Mucosa of descending colon (tissue), 3 donors: ENCODE results near the gene RAB15. TPM values are rescaled to one million over a fixed set of nuclear protein-coding genes. Genes with fewer than 3 reads are reported as not detected.

Experiments used
- ATAC-seq: fragments of 200-7000 bp; cut with Tn5 transposase; one replicate; pipeline ENCODE4 v1.9.1; 2020; ENCODE audit warnings: mild to moderate bottlenecking, moderate library complexity
- DNase-seq, 3 donors: peaks; one replicate each; pipeline ENCODE4 v3.0.0-alpha.2; 2020
- H3K36me3 ChIP-seq: fragments of 200-600 bp; one replicate; pipeline ENCODE4 v1.8.0; 2021; ENCODE audit warnings: low read depth, mild to moderate bottlenecking
- H3K4me1 ChIP-seq: fragments of 200-600 bp; one replicate; pipeline ENCODE4 v1.8.0; 2021; ENCODE audit warnings: low read depth, mild to moderate bottlenecking
- H3K4me3 ChIP-seq: fragments of 200-600 bp; one replicate; pipeline ENCODE4 v1.8.0; 2021; ENCODE audit warnings: mild to moderate bottlenecking
- H3K9me3 ChIP-seq: fragments of 200-600 bp; one replicate; pipeline ENCODE4 v1.8.0; 2021; ENCODE audit warnings: mild to moderate bottlenecking
- intact Hi-C, 2 donors: fragments of 100-400 bp; cut with DNase I in 1 of 2; cut with micrococcal nuclease in 1 of 2; formaldehyde crosslinking; loops; one replicate each; pipeline versions ENCODE4 v1.11.0 to v1.11.1; 2022; cut with DNase I, micrococcal nuclease
- total RNA-seq, 3 donors: library from RNA; stranded (reverse); fragmentation: NEBNext Ultra II Directional in 2 of 3; extraction: Animal tissue kit (Norgen Biotek cat#: 25700) in 2 of 3; gene quantifications; one replicate each; pipeline versions ENCODE4 v1.2.1 to v1.2.4, GENCODE V29; 2021 to 2023
- TF ChIP-seq, protein P1 (sequence below): fragments of 200-600 bp; IDR thresholded peaks from one replicate; pipeline ENCODE4 v1.8.0; 2022; ENCODE audit warnings: antibody characterized with exemption, mild to moderate bottlenecking
- donor health status: DM: no; HTN: no; CAD: no; lungs with moderate emphysema.
- donor health status: DM: no; HTN: no; CAD: no.
- donor health status: DM: no; HTN: yes; CAD: no.

The RAB15 gene
- total RNA-seq, 3 donors from 2014 or later = 21.2 to 46.1 (median 24.0) TPM

DNA sequence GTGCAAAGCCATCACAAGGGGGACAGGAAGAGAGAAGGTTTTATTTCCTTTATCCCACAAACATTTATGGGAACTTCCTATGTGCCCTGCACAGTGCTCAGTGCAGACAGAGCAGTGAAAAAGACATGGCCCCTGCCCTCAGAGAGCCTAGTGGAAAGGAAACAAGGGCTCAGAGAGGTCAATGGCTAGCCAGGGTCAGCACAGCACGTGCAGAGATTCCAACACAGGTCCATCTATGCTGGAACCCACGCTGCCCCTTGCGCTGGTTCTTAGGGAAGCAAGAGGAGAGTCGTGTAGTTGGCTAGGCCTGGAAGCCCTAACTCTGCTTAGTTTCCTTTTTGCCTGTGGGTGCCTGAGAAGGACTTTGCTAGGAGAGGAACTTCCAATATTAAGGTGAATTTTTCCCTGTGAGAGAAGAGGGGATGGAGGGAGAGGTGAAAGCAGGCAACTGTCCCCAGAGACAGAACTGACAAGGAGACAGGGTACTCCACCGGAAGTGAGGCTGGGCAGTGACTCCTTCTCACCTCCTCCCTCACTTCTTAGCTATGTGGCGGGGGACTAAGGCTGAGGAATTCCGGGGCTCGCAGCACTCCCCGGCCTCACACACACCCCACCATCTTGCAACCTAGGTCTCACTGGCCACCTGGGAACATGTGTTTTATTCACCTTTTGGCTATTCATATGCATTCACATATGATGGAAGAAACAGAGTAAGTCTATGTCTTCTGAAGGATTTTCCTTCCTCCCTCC, 17.5 kb downstream of the RAB15 start:
- Histone ChIP-seq H3K4me1 (no peaks in the 10 kb centered on the region), H3K4me3 (no peak overlapping the region), H3K36me3 (no peaks in the 10 kb centered on the region), H3K9me3 (no peaks in the 10 kb centered on the region)
- TF ChIP-seq, protein P1, sequence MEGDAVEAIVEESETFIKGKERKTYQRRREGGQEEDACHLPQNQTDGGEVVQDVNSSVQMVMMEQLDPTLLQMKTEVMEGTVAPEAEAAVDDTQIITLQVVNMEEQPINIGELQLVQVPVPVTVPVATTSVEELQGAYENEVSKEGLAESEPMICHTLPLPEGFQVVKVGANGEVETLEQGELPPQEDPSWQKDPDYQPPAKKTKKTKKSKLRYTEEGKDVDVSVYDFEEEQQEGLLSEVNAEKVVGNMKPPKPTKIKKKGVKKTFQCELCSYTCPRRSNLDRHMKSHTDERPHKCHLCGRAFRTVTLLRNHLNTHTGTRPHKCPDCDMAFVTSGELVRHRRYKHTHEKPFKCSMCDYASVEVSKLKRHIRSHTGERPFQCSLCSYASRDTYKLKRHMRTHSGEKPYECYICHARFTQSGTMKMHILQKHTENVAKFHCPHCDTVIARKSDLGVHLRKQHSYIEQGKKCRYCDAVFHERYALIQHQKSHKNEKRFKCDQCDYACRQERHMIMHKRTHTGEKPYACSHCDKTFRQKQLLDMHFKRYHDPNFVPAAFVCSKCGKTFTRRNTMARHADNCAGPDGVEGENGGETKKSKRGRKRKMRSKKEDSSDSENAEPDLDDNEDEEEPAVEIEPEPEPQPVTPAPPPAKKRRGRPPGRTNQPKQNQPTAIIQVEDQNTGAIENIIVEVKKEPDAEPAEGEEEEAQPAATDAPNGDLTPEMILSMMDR = no peak
- DNase-seq (no peak), ATAC-seq (no peak)
- intact Hi-C loops = no loop called here

DNA sequence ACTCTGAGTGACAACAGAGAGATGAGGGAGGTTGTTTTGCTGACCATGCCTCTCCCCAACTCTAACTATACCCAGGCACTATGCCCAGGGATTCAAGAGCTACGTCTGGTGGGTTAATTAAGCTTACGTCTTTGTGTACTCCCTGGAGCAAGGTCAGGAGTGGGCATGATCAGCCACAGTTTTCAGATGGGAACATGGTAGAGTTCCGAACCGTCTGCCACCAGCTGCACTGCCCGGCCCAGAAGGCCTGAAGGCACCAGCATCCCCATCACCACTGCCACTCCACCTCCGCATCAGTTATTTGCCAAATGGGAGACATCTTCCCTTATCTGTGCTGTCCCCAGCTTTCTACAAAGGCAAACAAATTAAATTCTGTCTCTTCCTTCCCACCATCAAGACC, 18.5 kb downstream of the RAB15 start:
- intact Hi-C loops = no loop called here
- Histone ChIP-seq H3K9me3 (no peaks in the 10 kb centered on the region), H3K4me3 (no peak overlapping the region), H3K36me3 (no peaks in the 10 kb centered on the region), H3K4me1 (no peaks in the 10 kb centered on the region)
- DNase-seq = no peak
- ATAC-seq = no peak
- TF ChIP-seq, protein P1 = no peak

DNA sequence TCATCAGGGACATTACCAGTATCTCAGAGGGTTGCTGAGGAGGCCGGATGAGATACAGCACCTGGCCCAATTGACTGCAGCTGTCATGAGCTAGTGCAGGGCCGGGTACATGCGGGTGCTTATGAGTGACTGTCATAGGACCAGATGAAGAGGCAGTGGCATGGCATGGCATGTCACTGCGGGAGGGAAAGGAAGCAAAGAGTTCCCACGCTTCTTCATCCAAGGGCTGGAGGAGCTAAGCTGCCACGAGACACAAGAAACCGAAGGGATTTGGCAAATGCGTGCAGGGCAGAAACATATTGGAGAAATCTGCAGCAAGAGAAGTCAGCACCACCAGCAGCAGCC, 18.9 kb downstream of the RAB15 start:
- no peaks in the 10 kb centered on the region for H3K36me3 ChIP-seq
- ATAC-seq (no peak), DNase-seq (no peak)
- intact Hi-C loops = no loop called here
- no peak overlapping the region for H3K4me3 ChIP-seq
- no peaks in the 10 kb centered on the region for H3K4me1 ChIP-seq
- TF ChIP-seq, protein P1 = no peak
- H3K9me3 ChIP-seq = no peaks in the 10 kb centered on the region

DNA sequence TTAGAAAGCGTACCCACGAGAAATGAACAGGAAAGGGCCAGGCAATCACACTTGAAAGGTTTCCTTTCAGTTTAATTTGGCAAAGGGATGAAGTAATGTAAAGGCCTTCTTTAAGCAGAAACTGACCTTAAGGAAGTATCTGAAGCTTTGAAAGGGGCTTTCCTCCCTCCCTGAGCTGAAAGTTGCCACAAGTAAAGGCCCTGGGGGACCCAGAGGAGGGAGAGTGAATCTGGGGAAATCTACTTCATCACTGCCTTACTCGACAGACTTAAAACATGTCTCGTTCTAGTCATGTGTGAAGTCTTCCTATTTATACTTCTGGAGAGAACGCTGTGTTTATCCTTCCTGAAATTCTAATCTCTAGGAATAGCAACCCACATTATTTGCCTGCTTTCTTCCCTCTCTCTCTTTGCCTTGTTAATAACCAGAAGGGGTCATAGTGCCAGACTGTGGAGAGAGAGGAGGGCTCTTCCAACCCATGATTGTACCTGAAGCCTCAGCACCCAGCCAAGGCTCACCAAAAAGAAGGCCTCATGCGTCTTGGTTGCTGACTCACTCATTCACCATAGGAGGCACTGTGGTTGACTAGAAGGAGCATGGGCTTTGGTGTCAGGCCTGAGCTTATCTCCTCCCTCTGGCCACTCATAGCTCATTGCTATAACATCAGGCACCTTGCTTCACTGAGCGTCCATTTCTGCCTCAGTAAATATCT, 19.4 kb downstream of the RAB15 start:
- Histone ChIP-seq H3K36me3 (no peaks in the 10 kb centered on the region), H3K4me3 (no peak overlapping the region), H3K9me3 (no peaks in the 10 kb centered on the region), H3K4me1 (no peaks in the 10 kb centered on the region)
- intact Hi-C loops = no loop called here
- DNase-seq (no peak), ATAC-seq (peak; percentile 27)
- TF ChIP-seq, protein P1 = no peak

DNA sequence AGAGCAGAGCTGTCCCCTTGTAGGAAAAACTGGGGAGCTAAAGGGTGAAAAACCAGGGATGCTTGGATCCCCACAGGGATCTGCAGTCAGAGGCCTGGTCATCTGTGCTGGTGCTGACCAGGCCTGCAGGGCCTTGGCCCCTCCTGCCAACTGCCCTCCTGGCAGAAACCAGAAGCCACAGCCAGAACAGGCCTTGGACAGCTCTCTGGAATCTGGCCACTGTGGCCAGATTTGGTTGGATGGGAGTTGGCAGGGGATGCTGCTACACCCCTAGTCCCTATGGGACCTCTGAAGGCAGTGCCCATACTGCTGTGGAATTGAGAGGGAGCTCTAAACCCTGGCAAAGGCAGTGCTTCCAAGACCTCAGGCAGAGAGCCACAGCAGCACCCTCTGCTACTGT, 20.4 kb downstream of the RAB15 start:
- no peaks in the 10 kb centered on the region for H3K36me3 ChIP-seq
- H3K4me3 ChIP-seq = no peak overlapping the region
- DNase-seq (no peak), ATAC-seq (no peak)
- TF ChIP-seq, protein P1 = no peak
- H3K4me1 ChIP-seq = no peaks in the 10 kb centered on the region
- intact Hi-C loops = no loop called here
- H3K9me3 ChIP-seq = no peaks in the 10 kb centered on the region
